Endothelial cell (in vitro differentiated cells): ENCODE measurements around the gene MBNL2. TPM values are rescaled to one million over a fixed set of nuclear protein-coding genes. Genes with fewer than 3 reads are reported as not detected.
A peak's percentile ranks its signal among the peaks of the same experiment; 100 is the strongest.

ENCODE experiments used
- DNase-seq: peaks from one replicate; pipeline ENCODE4 v3.0.0; 2021; ENCODE audit warnings: low spot score
- H3K27ac Mint-ChIP-seq: one replicate; pipeline ENCODE4 v1.8.0; 2021; ENCODE audit warnings: mixed read lengths, inconsistent platforms; ENCODE audit not compliant: unreplicated experiment
- H3K27me3 Mint-ChIP-seq: one replicate; pipeline ENCODE4 v1.8.0; 2021; ENCODE audit warnings: mild to moderate bottlenecking, moderate library complexity, mixed read lengths, inconsistent platforms; ENCODE audit not compliant: unreplicated experiment
- H3K36me3 Mint-ChIP-seq: one replicate; pipeline ENCODE4 v1.8.0; 2021; ENCODE audit warnings: mild to moderate bottlenecking, low read depth, mixed read lengths, inconsistent platforms; ENCODE audit not compliant: unreplicated experiment
- H3K4me1 Mint-ChIP-seq: one replicate; pipeline ENCODE4 v1.8.0; 2021; ENCODE audit warnings: mild to moderate bottlenecking, mixed read lengths, inconsistent platforms; ENCODE audit not compliant: unreplicated experiment
- H3K4me3 Mint-ChIP-seq: one replicate; pipeline ENCODE4 v1.8.0; 2021; ENCODE audit warnings: mild to moderate bottlenecking, mixed read lengths, inconsistent platforms; ENCODE audit not compliant: unreplicated experiment
- H3K9me3 Mint-ChIP-seq: one replicate; pipeline ENCODE4 v1.8.0; 2021; ENCODE audit warnings: mixed read lengths, inconsistent platforms; ENCODE audit not compliant: unreplicated experiment
- CTCF ChIP-seq: fragments of 200-600 bp; sonication (generic); IDR thresholded peaks from one replicate; pipeline ENCODE4 v1.5.0; 2021; ENCODE audit warnings: antibody characterized with exemption; ENCODE audit not compliant: unreplicated experiment
- total RNA-seq: library from RNA; stranded (reverse); fragmentation: NEBNext Ultra II Directional; extraction: Animal tissue kit (Norgen Biotek cat#: 25700); gene quantifications from one replicate; pipeline ENCODE4 v1.2.1, GENCODE V29; 2021; ENCODE audit not compliant: unreplicated experiment

Gene MBNL2
- total RNA-seq, 1 donor from 2014 or later, result 137 TPM

GRCh38 chr13:97414392-97414791, 192.3 kb downstream of the MBNL2 start:
- Mint-ChIP-seq H3K36me3 (no peaks in the 10 kb centered on the region), H3K4me1 (peaks cover 2% of the 10 kb centered on the region), H3K27me3 (no peaks in the 10 kb centered on the region), H3K9me3 (no peaks in the 10 kb centered on the region), H3K4me3 (no peak overlapping the region), H3K27ac (peak overlapping the region; percentile 77)
- DNase-seq, result no peak
- TF ChIP-seq CTCF, result no peak

GRCh38 chr13:97417698-97418097, 195.6 kb downstream of the MBNL2 start:
- Mint-ChIP-seq H3K36me3 (no peaks in the 10 kb centered on the region), H3K4me1 (peaks cover 3% of the 10 kb centered on the region), H3K9me3 (no peaks in the 10 kb centered on the region), H3K27ac (no peak overlapping the region), H3K4me3 (no peak overlapping the region), H3K27me3 (no peaks in the 10 kb centered on the region)
- TF ChIP-seq CTCF, result no peak
- DNase-seq, result no peak

GRCh38 chr13:97422118-97423054, 200.3 kb downstream of the MBNL2 start:
- H3K4me3 Mint-ChIP-seq, result no peak overlapping the region
- H3K27me3 Mint-ChIP-seq, result no peaks in the 10 kb centered on the region
- no peaks in the 10 kb centered on the region for H3K9me3 Mint-ChIP-seq
- no peaks in the 10 kb centered on the region for H3K36me3 Mint-ChIP-seq
- H3K27ac Mint-ChIP-seq, result no peak overlapping the region
- no peak for DNase-seq
- TF ChIP-seq CTCF, result no peak
- H3K4me1 Mint-ChIP-seq, result peaks cover 10% of the 10 kb centered on the region

- TF ChIP-seq CTCF, result no peak
- H3K9me3 Mint-ChIP-seq, result no peaks in the 10 kb centered on the region
- H3K27me3 Mint-ChIP-seq, result no peaks in the 10 kb centered on the region
- no peaks in the 10 kb centered on the region for H3K36me3 Mint-ChIP-seq
- no peak for DNase-seq
- H3K27ac Mint-ChIP-seq, result no peak overlapping the region
- H3K4me1 Mint-ChIP-seq, result peaks cover 10% of the 10 kb centered on the region
- H3K4me3 Mint-ChIP-seq, result no peak overlapping the region
These were observed 201.3 kb downstream of the MBNL2 start for GRCh38 chr13:97423300-97424045.
